ENCODE data around the gene TSPAN15.

DNA sequence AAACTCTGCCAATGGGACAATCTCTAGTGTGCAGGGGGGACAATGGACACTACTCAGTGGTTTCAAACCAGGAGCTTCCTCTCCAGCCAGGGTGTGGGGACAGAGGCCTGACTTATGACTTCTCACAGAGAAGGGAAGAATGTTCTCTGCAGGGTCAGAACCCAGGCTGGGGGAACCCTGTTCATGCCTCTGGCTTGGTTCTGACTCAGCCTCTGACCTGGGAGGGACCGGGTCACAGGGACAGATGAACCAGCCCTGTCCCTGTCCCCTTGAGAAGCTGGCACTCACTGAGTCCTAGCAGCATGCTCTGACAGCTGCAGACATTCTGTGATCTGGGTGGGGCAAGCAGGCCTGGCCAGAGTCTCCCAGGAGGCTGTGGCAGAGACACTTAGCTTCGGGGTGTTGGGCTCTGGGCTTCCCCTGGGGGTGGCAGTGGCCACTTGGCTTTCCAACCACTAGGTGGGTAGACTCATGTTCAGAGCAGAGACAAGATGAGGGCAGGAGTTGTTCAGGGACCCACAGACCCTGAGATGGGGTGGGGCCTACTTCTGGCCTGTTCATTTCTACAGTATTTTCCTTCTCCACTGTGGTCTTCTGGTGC, 13.6 kb downstream of the TSPAN15 start:
- TF ChIP-seq, protein P1, sequence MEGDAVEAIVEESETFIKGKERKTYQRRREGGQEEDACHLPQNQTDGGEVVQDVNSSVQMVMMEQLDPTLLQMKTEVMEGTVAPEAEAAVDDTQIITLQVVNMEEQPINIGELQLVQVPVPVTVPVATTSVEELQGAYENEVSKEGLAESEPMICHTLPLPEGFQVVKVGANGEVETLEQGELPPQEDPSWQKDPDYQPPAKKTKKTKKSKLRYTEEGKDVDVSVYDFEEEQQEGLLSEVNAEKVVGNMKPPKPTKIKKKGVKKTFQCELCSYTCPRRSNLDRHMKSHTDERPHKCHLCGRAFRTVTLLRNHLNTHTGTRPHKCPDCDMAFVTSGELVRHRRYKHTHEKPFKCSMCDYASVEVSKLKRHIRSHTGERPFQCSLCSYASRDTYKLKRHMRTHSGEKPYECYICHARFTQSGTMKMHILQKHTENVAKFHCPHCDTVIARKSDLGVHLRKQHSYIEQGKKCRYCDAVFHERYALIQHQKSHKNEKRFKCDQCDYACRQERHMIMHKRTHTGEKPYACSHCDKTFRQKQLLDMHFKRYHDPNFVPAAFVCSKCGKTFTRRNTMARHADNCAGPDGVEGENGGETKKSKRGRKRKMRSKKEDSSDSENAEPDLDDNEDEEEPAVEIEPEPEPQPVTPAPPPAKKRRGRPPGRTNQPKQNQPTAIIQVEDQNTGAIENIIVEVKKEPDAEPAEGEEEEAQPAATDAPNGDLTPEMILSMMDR (IDR thresholded peaks at IDR 0.05; ENCODE audit: insufficient read depth, low read length, poor library complexity, severe bottlenecking) = no peak
- TF ChIP-seq EZH2phosphoT487 (conservative IDR thresholded peaks at IDR 0.05; ENCODE audit: low read length) = no peak

All from SU-DHL-6 (cell line).